CD4-positive, alpha-beta T cell (primary cell): ENCODE results near the gene MFAP5. TPM values are rescaled to one million over a fixed set of nuclear protein-coding genes. Genes with fewer than 3 reads are reported as not detected.

ENCODE experiments used
- ATAC-seq: fragments of 200-7000 bp; cut with Tn5 transposase; one replicate; pipeline ENCODE4 v1.10.0; 2022; ENCODE audit warnings: mild to moderate bottlenecking; ENCODE audit not compliant: poor library complexity
- CTCF ChIA-PET: fragments of 350-600 bp; sonication (Branson Sonifier 250); formaldehyde crosslinking; loops from one replicate; lab custom pipeline; 2021; ENCODE audit warnings: antibody characterized with exemption, inconsistent platforms; lab: Charles Lee
- POLR2A ChIA-PET: fragments of 350-600 bp; sonication (Branson Sonifier 250); formaldehyde crosslinking; loops from one replicate; lab custom pipeline; 2021; ENCODE audit warnings: antibody characterized with exemption, inconsistent platforms; lab: Charles Lee
- DNase-seq, 14 experiments: peaks; one replicate each; pipeline ENCODE4 v3.0.0-alpha.2; 2013 to 2020; ENCODE audit warnings: mixed read lengths in 2 of 14
- H3K27ac ChIP-seq, 2 donors: one replicate each; pipeline versions ENCODE4 v1.5.1 to v1.7.0; 2013; ENCODE audit warnings: low read length in 2 of 2, low read depth in 1 of 2, mild to moderate bottlenecking in 1 of 2
- H3K27me3 ChIP-seq, 2 experiments: 1 replicate in 1 of 2; 2 replicates in 1 of 2; pipeline versions ENCODE4 v1.6.1 to v1.7.0; 2013; ENCODE audit warnings: low read length in 2 of 2, control low read depth in 1 of 2, mild to moderate bottlenecking in 1 of 2, moderate library complexity in 1 of 2; ENCODE audit not compliant: insufficient read depth in 2 of 2, control insufficient read depth in 1 of 2
- H3K36me3 ChIP-seq: one replicate; pipeline ENCODE4 v1.6.1; 2013; ENCODE audit warnings: low read length, control low read depth; ENCODE audit not compliant: insufficient read depth
- H3K4me1 ChIP-seq: one replicate; pipeline ENCODE4 v1.6.1; 2013; ENCODE audit warnings: low read length, control low read depth; ENCODE audit not compliant: insufficient read depth
- H3K4me3 ChIP-seq: one replicate; pipeline ENCODE4 v1.5.1; 2013; ENCODE audit warnings: mild to moderate bottlenecking, low read length, moderate library complexity
- H3K9me3 ChIP-seq, 2 experiments: 1 replicate in 1 of 2; 2 replicates in 1 of 2; pipeline versions ENCODE4 v1.6.1 to v1.7.0; 2013; ENCODE audit warnings: low read length in 2 of 2, mild to moderate bottlenecking in 2 of 2, control low read depth in 1 of 2, moderate library complexity in 1 of 2; ENCODE audit not compliant: control insufficient read depth in 1 of 2, insufficient read depth in 1 of 2
- H3K27ac Mint-ChIP-seq: one replicate; pipeline ENCODE4 v1.8.0; 2020; ENCODE audit warnings: mixed read lengths
- H3K27me3 Mint-ChIP-seq: one replicate; pipeline ENCODE4 v1.8.0; 2021; ENCODE audit warnings: mixed read lengths
- H3K36me3 Mint-ChIP-seq: one replicate; pipeline ENCODE4 v1.8.0; 2021; ENCODE audit warnings: low read depth, mixed read lengths
- H3K4me1 Mint-ChIP-seq: one replicate; pipeline ENCODE4 v1.8.0; 2021; ENCODE audit warnings: low read depth, mixed read lengths
- H3K4me3 Mint-ChIP-seq: one replicate; pipeline ENCODE4 v1.8.0; 2020; ENCODE audit warnings: mild to moderate bottlenecking, mixed read lengths
- H3K9me3 Mint-ChIP-seq: one replicate; pipeline ENCODE4 v1.8.0; 2020; ENCODE audit warnings: mixed read lengths
- CTCF ChIP-seq: fragments of 200-600 bp; IDR thresholded peaks from one replicate; pipeline ENCODE4 v1.8.0; 2022; ENCODE audit warnings: antibody characterized with exemption, mild to moderate bottlenecking
- intact Hi-C, 2 experiments: fragments of 100-400 bp; cut with DNase I in 1 of 2; cut with micrococcal nuclease in 1 of 2; formaldehyde crosslinking; loops; one replicate each; pipeline versions ENCODE4 v1.15.1 to v1.9.0; 2023 to 2025; cut with DNase I, micrococcal nuclease
- total RNA-seq, 174 experiments: library from RNA in 2 of 174; stranded (reverse) in 2 of 174; gene quantifications; one replicate each; pipeline ENCODE4 v1.2.3 and lab custom pipeline; 2021 to 2026

Gene MFAP5
- total RNA-seq, 2 experiments from 2014 or later, result not detected

DNA sequence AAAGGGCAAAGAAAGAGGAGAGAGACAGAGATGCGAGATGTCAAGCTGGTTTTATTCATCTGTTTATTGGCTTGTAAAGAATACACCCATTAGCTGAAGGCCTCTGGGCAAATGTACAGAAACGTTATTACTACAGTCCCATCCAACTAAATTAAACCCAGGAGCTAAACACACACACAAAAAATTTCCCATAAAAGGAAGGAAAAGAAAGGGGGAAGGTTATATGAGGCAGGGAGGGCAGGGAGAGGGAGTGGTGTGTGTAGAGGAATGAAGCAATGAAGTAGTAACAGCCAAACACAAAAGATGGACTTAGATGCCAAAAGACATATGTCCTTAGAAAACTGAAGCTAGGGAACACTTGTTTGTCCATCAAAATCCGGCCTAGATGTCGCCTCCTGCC lies 3.1 kb upstream of the MFAP5 start:
- no peak for TF ChIP-seq CTCF
- no peaks in the 10 kb centered on the region for H3K4me1 ChIP-seq
- Mint-ChIP-seq H3K4me1 (no peaks in the 10 kb centered on the region), H3K27me3 (peaks cover 5% of the 10 kb centered on the region), H3K36me3 (no peaks in the 10 kb centered on the region), H3K27ac (no peak overlapping the region), H3K9me3 (no peaks in the 10 kb centered on the region), H3K4me3 (no peak overlapping the region)
- DNase-seq, result no peak
- intact Hi-C loops, result no loop called here
- H3K27ac ChIP-seq, result no peak overlapping the region
- no peak overlapping the region for H3K4me3 ChIP-seq
- peaks cover 0 to 4% of the 10 kb centered on the region in 2 experiments for H3K9me3 ChIP-seq
- ChIA-PET POLR2A (no interaction called here), CTCF (interaction anchor here (0.9 kb wide), 1 partner anchor 9 kb away, joined by 3 read pairs; no protein-coding TSS in a partner anchor)
- H3K36me3 ChIP-seq, result no peaks in the 10 kb centered on the region
- H3K27me3 ChIP-seq, result no peaks in the 10 kb centered on the region
- no peak for ATAC-seq

DNA sequence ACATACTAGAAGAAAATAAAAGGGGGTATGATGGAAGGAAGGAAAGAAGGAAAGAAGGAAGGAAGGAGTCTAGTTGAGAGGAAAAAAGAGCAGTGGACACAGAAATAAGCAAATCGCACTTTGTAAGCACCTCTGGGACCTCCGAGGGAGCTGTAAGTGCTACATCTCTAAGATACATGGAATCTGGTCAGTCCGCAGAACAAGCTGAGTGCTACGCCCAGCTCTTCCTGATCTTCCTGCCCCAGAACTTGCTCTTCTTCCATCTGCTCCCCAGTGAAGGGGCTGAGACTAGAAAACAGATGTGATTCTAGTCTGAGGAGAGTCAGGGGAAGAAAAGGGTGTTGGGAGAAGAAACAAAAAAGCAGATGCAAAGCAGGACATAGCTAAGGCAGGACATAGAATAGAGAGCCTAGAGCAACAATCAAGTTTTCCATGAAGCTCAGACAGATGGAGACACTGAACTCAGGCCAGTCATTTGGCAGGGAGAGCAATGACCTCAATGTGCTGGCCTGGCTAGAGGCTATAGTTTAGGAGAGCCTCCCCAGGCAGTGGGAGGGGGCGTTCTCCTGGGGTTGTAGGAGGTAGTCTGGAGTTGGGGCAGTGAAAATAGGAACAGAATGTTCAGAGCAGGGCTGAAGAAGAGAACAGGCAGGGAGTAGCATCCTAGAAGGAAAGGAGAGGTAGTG lies 1.7 kb upstream of the MFAP5 start:
- H3K4me3 Mint-ChIP-seq, result no peak overlapping the region
- ChIA-PET POLR2A (no interaction called here), CTCF (no interaction called here)
- no peaks in the 10 kb centered on the region for H3K36me3 Mint-ChIP-seq
- Histone ChIP-seq H3K9me3 (no peaks in the 10 kb centered on the region), H3K36me3 (no peaks in the 10 kb centered on the region), H3K27ac (no peak overlapping the region), H3K4me3 (no peak overlapping the region), H3K4me1 (no peaks in the 10 kb centered on the region), H3K27me3 (no peaks in the 10 kb centered on the region)
- intact Hi-C loops, result no loop called here
- ATAC-seq (no peak), DNase-seq (no peak)
- peaks cover 5% of the 10 kb centered on the region for H3K27me3 Mint-ChIP-seq
- no peaks in the 10 kb centered on the region for H3K9me3 Mint-ChIP-seq
- no peak for TF ChIP-seq CTCF
- no peaks in the 10 kb centered on the region for H3K4me1 Mint-ChIP-seq
- no peak overlapping the region for H3K27ac Mint-ChIP-seq

- Mint-ChIP-seq H3K9me3 (no peaks in the 10 kb centered on the region), H3K27ac (no peak overlapping the region), H3K4me1 (no peaks in the 10 kb centered on the region), H3K27me3 (peaks cover 5% of the 10 kb centered on the region), H3K4me3 (no peak overlapping the region), H3K36me3 (no peaks in the 10 kb centered on the region)
- POLR2A ChIA-PET, result no interaction called here
- H3K9me3 ChIP-seq, result peaks cover 0 to 5% of the 10 kb centered on the region in 2 experiments
- TF ChIP-seq CTCF, result no peak
- H3K4me1 ChIP-seq, result no peaks in the 10 kb centered on the region
- no peaks in the 10 kb centered on the region for H3K36me3 ChIP-seq
- no peak for DNase-seq
- intact Hi-C loops, result no loop called here
- H3K4me3 ChIP-seq, result no peak overlapping the region
- ATAC-seq, result no peak
- CTCF ChIA-PET, result no interaction called here
- no peak overlapping the region for H3K27ac ChIP-seq
- H3K27me3 ChIP-seq, result no peaks in the 10 kb centered on the region
Observed at GRCh38 chr12:8661751-8662150, 875 bp downstream of the MFAP5 start.
